NCI-H526 (cell line): ENCODE measurements around the gene MRPL44.
"Not testable (repeated sequence)": the region's sequence is repeated elsewhere in the genome, so short reads cannot be mapped to it uniquely, and the experiment has no call there.

Experiments
- DNase-seq, 2 experiments: peaks; one replicate each; lab custom pipeline; 2025; lab: John Stamatoyannopoulos, UW

The MRPL44 gene

GRCh38 chr2:223971731-223972130 lies 14.5 kb downstream of the MRPL44 start:
- no peak for DNase-seq

- no peak for DNase-seq
Measured at GRCh38 chr2:223972656-223973102, 15.4 kb downstream of the MRPL44 start.

- no peak for DNase-seq
Measured at GRCh38 chr2:223973606-223974005, 16.3 kb downstream of the MRPL44 start.

- DNase-seq = no peak
Measured at GRCh38 chr2:223976635-223977226, 19.5 kb downstream of the MRPL44 start.

- no peak for DNase-seq
Measured at GRCh38 chr2:223978451-223978850, 21.2 kb downstream of the MRPL44 start.

GRCh38 chr2:223979730-223980396 lies 22.6 kb downstream of the MRPL44 start:
- no peak for DNase-seq

- DNase-seq = no peak
Measured at GRCh38 chr2:223980397-223980735, 23.1 kb downstream of the MRPL44 start.

- no peak for DNase-seq
Measured at GRCh38 chr2:223980803-223981202, 23.5 kb downstream of the MRPL44 start.

GRCh38 chr2:223981241-223981640 lies 24.0 kb downstream of the MRPL44 start:
- no peak for DNase-seq

GRCh38 chr2:223989206-223989855 lies 32.1 kb downstream of the MRPL44 start:
- DNase-seq = peak in 1 of 2 experiments; percentile 37

GRCh38 chr2:223989856-223990232 lies 32.6 kb downstream of the MRPL44 start:
- DNase-seq = no peak

- DNase-seq = no peak
Measured at GRCh38 chr2:223991611-223992010, 34.3 kb downstream of the MRPL44 start.

GRCh38 chr2:223993634-223994232 lies 36.5 kb downstream of the MRPL44 start:
- DNase-seq = peak; percentile 35 to 76

- no peak for DNase-seq
Measured at GRCh38 chr2:223994562-223995162, 37.4 kb downstream of the MRPL44 start.

GRCh38 chr2:223995569-223995968 lies 38.3 kb downstream of the MRPL44 start:
- no peak for DNase-seq

- DNase-seq = no peak
Measured at GRCh38 chr2:223996391-223996790, 39.1 kb downstream of the MRPL44 start.

- DNase-seq = no peak
Measured at GRCh38 chr2:223997938-223998337, 40.7 kb downstream of the MRPL44 start.

- DNase-seq = no peak
Measured at GRCh38 chr2:223998948-223999347, 41.7 kb downstream of the MRPL44 start.

GRCh38 chr2:223999862-224000261 lies 42.6 kb downstream of the MRPL44 start:
- no peak for DNase-seq

GRCh38 chr2:224000662-224001061 lies 43.4 kb downstream of the MRPL44 start:
- not testable (repeated sequence) for DNase-seq

- no peak for DNase-seq
Measured at GRCh38 chr2:224004105-224004695, 46.9 kb downstream of the MRPL44 start.

- peak; percentile 44 to 81 for DNase-seq
Measured at GRCh38 chr2:224008702-224009261, 51.5 kb downstream of the MRPL44 start.
